ENCODE results near the gene NDST1. TPM values are rescaled to one million over a fixed set of nuclear protein-coding genes. Genes with fewer than 3 reads are reported as not detected.

Gene NDST1
- polyA plus RNA-seq, 1 donor (not counting 4 experiments of a cell fraction or from before 2014, with no cell fraction given): 24.9 TPM

GRCh38 chr5:150509992-150510391 lies 2.1 kb downstream of the NDST1 start:
- H3K9me1 ChIP-seq (ENCODE audit: control insufficient read depth, extremely low read depth, insufficient read depth, low read length): peaks cover 14% of the 10 kb centered on the region
- H3K4me1 ChIP-seq (ENCODE audit: control insufficient read depth, extremely low read depth, insufficient read depth, low read length): peaks cover 67% of the 10 kb centered on the region
- H3K4me3 ChIP-seq (ENCODE audit: control insufficient read depth in 2 of 3, extremely low read depth in 1 of 3, insufficient read depth in 2 of 3, low read depth in 1 of 3, low read length in 3 of 3): no peak overlapping the region
- no peak for TF ChIP-seq CTCF (optimal IDR thresholded peaks at IDR 0.05 in 1 of 3, IDR thresholded peaks at IDR 0.05 in 1 of 3, conservative IDR thresholded peaks at IDR 0.05 in 1 of 3; ENCODE audit: extremely low read depth in 1 of 3, insufficient read depth in 2 of 3, low read length in 3 of 3)
- no peak for TF ChIP-seq EZH2 (IDR thresholded peaks at IDR 0.05; ENCODE audit: low read length)
- no peaks in the 10 kb centered on the region for H3K9me3 ChIP-seq (ENCODE audit: control insufficient read depth, low read depth, low read length)
- H3K4me2 ChIP-seq (ENCODE audit: control insufficient read depth, extremely low read depth, insufficient read depth, low read depth, low read length): no peak overlapping the region
- H3K9ac ChIP-seq (ENCODE audit: control insufficient read depth, extremely low read depth, insufficient read depth, low read length): no peak overlapping the region
- dilution Hi-C loops (cut with MboI; ENCODE audit: extremely low pct_ligation_motif_present, low sequenced_read_pairs): no loop called here
- peaks cover 5% of the 10 kb centered on the region in 2 experiments for H3K36me3 ChIP-seq (ENCODE audit: control insufficient read depth in 2 of 2, extremely low read depth in 1 of 2, insufficient read depth in 2 of 2, low read length in 2 of 2)
- H2AFZ ChIP-seq (ENCODE audit: control insufficient read depth, low read length): no peak overlapping the region
- H3K79me2 ChIP-seq (ENCODE audit: control insufficient read depth, insufficient read depth, low read length): peaks cover 88% of the 10 kb centered on the region
- no peaks in the 10 kb centered on the region for H3K27me3 ChIP-seq (ENCODE audit: control insufficient read depth, extremely low read depth, insufficient read depth, low read length)
- no peak for DNase-seq (ENCODE audit: low read depth, low spot score)
- peaks cover 12% of the 10 kb centered on the region for H4K20me1 ChIP-seq (ENCODE audit: control insufficient read depth, extremely low read depth, insufficient read depth, low read length)
- H3K27ac ChIP-seq (ENCODE audit: control insufficient read depth, insufficient read depth, low read length): no peak overlapping the region
- no peak for FAIRE-seq

- peak overlapping the region; percentile 63 for H3K4me2 ChIP-seq (ENCODE audit: control insufficient read depth, extremely low read depth, insufficient read depth, low read depth, low read length)
- DNase-seq (ENCODE audit: low read depth, low spot score): no peak
- peak; percentile 32 for FAIRE-seq
- peaks cover 14% of the 10 kb centered on the region for H3K9me1 ChIP-seq (ENCODE audit: control insufficient read depth, extremely low read depth, insufficient read depth, low read length)
- H3K79me2 ChIP-seq (ENCODE audit: control insufficient read depth, insufficient read depth, low read length): peaks cover 88% of the 10 kb centered on the region
- dilution Hi-C loops (cut with MboI; ENCODE audit: extremely low pct_ligation_motif_present, low sequenced_read_pairs): no loop called here
- TF ChIP-seq EZH2 (IDR thresholded peaks at IDR 0.05; ENCODE audit: low read length) (no peak), CTCF (optimal IDR thresholded peaks at IDR 0.05 in 1 of 3, IDR thresholded peaks at IDR 0.05 in 1 of 3, conservative IDR thresholded peaks at IDR 0.05 in 1 of 3; ENCODE audit: extremely low read depth in 1 of 3, insufficient read depth in 2 of 3, low read length in 3 of 3) (no peak)
- no peak overlapping the region for H2AFZ ChIP-seq (ENCODE audit: control insufficient read depth, low read length)
- H3K9me3 ChIP-seq (ENCODE audit: control insufficient read depth, low read depth, low read length): no peaks in the 10 kb centered on the region
- no peak overlapping the region for H3K4me3 ChIP-seq (ENCODE audit: control insufficient read depth in 2 of 3, extremely low read depth in 1 of 3, insufficient read depth in 2 of 3, low read depth in 1 of 3, low read length in 3 of 3)
- no peak overlapping the region for H3K27ac ChIP-seq (ENCODE audit: control insufficient read depth, insufficient read depth, low read length)
- H3K4me1 ChIP-seq (ENCODE audit: control insufficient read depth, extremely low read depth, insufficient read depth, low read length): peaks cover 71% of the 10 kb centered on the region
- H4K20me1 ChIP-seq (ENCODE audit: control insufficient read depth, extremely low read depth, insufficient read depth, low read length): peaks cover 16% of the 10 kb centered on the region
- no peak overlapping the region for H3K9ac ChIP-seq (ENCODE audit: control insufficient read depth, extremely low read depth, insufficient read depth, low read length)
- H3K36me3 ChIP-seq (ENCODE audit: control insufficient read depth in 2 of 2, extremely low read depth in 1 of 2, insufficient read depth in 2 of 2, low read length in 2 of 2): peaks cover 5% of the 10 kb centered on the region in 2 experiments
- no peaks in the 10 kb centered on the region for H3K27me3 ChIP-seq (ENCODE audit: control insufficient read depth, extremely low read depth, insufficient read depth, low read length)
Measured at GRCh38 chr5:150510460-150511263, 2.7 kb downstream of the NDST1 start.
